ENCODE results near the gene SETD4. TPM values are rescaled to one million over a fixed set of nuclear protein-coding genes. Genes with fewer than 3 reads are reported as not detected.
A peak's percentile ranks its signal among the peaks of the same experiment; 100 is the strongest.

Gene SETD4
- total RNA-seq, 1 donor from 2014 or later: 19.0 TPM

- no peak for ATAC-seq
- no peak overlapping the region for H3K27ac ChIP-seq
- no peak for TF ChIP-seq CTCF (IDR thresholded peaks at IDR 0.05)
- H3K4me1 ChIP-seq: no peaks in the 10 kb centered on the region
- no peaks in the 10 kb centered on the region for H3K27me3 ChIP-seq
- no peaks in the 10 kb centered on the region for H3K9me3 ChIP-seq
- H3K36me3 ChIP-seq: peaks cover 40% of the 10 kb centered on the region
- intact Hi-C loops (cut with DNase I): no loop called here
- DNase-seq: no peak
- no peak overlapping the region for H3K4me3 ChIP-seq
These were observed 26.0 kb downstream of the SETD4 start for GRCh38 chr21:36034211-36034913.

GRCh38 chr21:36032647-36033406 lies 27.5 kb downstream of the SETD4 start:
- no peak overlapping the region for H3K4me3 ChIP-seq
- TF ChIP-seq CTCF (IDR thresholded peaks at IDR 0.05): no peak
- peaks cover 32% of the 10 kb centered on the region for H3K36me3 ChIP-seq
- H3K4me1 ChIP-seq: peaks cover 3% of the 10 kb centered on the region
- intact Hi-C loops (cut with DNase I): no loop called here
- DNase-seq (no peak), ATAC-seq (no peak)
- no peaks in the 10 kb centered on the region for H3K27me3 ChIP-seq
- H3K9me3 ChIP-seq: no peaks in the 10 kb centered on the region
- no peak overlapping the region for H3K27ac ChIP-seq

- no peak for TF ChIP-seq CTCF (IDR thresholded peaks at IDR 0.05)
- ATAC-seq (no peak), DNase-seq (no peak)
- no peak overlapping the region for H3K27ac ChIP-seq
- H3K9me3 ChIP-seq: no peaks in the 10 kb centered on the region
- H3K4me3 ChIP-seq: no peak overlapping the region
- peaks cover 3% of the 10 kb centered on the region for H3K4me1 ChIP-seq
- intact Hi-C loops (cut with DNase I): no loop called here
- H3K27me3 ChIP-seq: no peaks in the 10 kb centered on the region
- H3K36me3 ChIP-seq: peaks cover 14% of the 10 kb centered on the region
These were observed 29.6 kb downstream of the SETD4 start for GRCh38 chr21:36030581-36031189.

GRCh38 chr21:36029309-36029708 lies 31.0 kb downstream of the SETD4 start:
- ATAC-seq (no peak), DNase-seq (no peak)
- intact Hi-C loops (cut with DNase I): no loop called here
- H3K4me3 ChIP-seq: no peak overlapping the region
- H3K9me3 ChIP-seq: no peaks in the 10 kb centered on the region
- peaks cover 3% of the 10 kb centered on the region for H3K4me1 ChIP-seq
- no peak for TF ChIP-seq CTCF (IDR thresholded peaks at IDR 0.05)
- H3K27ac ChIP-seq: no peak overlapping the region
- H3K27me3 ChIP-seq: no peaks in the 10 kb centered on the region
- no peaks in the 10 kb centered on the region for H3K36me3 ChIP-seq

GRCh38 chr21:36028127-36029069 lies 31.9 kb downstream of the SETD4 start:
- Histone ChIP-seq H3K36me3 (no peaks in the 10 kb centered on the region), H3K27ac (no peak overlapping the region), H3K4me1 (peaks cover 3% of the 10 kb centered on the region), H3K4me3 (no peak overlapping the region), H3K27me3 (no peaks in the 10 kb centered on the region), H3K9me3 (no peaks in the 10 kb centered on the region)
- intact Hi-C loops (cut with DNase I): no loop called here
- peak; percentile 81 for DNase-seq
- TF ChIP-seq CTCF (IDR thresholded peaks at IDR 0.05): peak; percentile 96
- ATAC-seq: peak; percentile 97
